Measurements from ENCODE around the gene EGR4.

- TF ChIP-seq, protein P1, sequence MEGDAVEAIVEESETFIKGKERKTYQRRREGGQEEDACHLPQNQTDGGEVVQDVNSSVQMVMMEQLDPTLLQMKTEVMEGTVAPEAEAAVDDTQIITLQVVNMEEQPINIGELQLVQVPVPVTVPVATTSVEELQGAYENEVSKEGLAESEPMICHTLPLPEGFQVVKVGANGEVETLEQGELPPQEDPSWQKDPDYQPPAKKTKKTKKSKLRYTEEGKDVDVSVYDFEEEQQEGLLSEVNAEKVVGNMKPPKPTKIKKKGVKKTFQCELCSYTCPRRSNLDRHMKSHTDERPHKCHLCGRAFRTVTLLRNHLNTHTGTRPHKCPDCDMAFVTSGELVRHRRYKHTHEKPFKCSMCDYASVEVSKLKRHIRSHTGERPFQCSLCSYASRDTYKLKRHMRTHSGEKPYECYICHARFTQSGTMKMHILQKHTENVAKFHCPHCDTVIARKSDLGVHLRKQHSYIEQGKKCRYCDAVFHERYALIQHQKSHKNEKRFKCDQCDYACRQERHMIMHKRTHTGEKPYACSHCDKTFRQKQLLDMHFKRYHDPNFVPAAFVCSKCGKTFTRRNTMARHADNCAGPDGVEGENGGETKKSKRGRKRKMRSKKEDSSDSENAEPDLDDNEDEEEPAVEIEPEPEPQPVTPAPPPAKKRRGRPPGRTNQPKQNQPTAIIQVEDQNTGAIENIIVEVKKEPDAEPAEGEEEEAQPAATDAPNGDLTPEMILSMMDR (IDR thresholded peaks at IDR 0.05; ENCODE audit: insufficient read depth, low read depth, low read length), result no peak
- no peak for TF ChIP-seq EZH2 (IDR thresholded peaks at IDR 0.05; ENCODE audit: insufficient read depth, low read length)
Observed at GRCh38 chr2:73265298-73266060, 27.9 kb downstream of the EGR4 start.

All from astrocyte (in vitro differentiated cells and primary cell).